GM12874 (cell line): ENCODE results near the gene CHD6.

Experiments used
- TF ChIP-seq, protein P1 (sequence below): IDR thresholded peaks from 2 replicates; pipeline ENCODE4 v1.5.1; 2011; ENCODE audit warnings: low read depth, mild to moderate bottlenecking, control low read depth, low read length, moderate library complexity; ENCODE audit not compliant: insufficient read depth

Gene CHD6

DNA sequence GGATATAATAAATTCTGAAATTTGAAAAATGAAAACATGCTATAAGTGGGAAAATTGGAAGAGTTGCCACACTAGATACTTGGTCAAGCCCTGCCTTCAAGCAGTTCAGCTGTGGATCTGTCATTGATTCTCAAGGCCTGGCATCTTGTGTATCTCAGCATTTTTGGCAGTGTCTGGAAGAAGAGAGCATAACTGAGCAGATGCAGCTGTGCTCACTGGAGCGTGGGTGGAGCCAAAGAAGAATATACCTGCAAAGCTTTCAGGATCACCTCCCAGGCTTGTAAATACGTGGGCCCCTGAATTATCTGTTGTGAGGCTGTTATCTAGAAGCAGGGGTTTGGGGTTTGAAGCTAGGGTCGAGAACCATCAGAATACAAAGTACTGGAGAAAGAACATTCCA is 31.3 kb upstream of the CHD6 start:
- TF ChIP-seq, protein P1, sequence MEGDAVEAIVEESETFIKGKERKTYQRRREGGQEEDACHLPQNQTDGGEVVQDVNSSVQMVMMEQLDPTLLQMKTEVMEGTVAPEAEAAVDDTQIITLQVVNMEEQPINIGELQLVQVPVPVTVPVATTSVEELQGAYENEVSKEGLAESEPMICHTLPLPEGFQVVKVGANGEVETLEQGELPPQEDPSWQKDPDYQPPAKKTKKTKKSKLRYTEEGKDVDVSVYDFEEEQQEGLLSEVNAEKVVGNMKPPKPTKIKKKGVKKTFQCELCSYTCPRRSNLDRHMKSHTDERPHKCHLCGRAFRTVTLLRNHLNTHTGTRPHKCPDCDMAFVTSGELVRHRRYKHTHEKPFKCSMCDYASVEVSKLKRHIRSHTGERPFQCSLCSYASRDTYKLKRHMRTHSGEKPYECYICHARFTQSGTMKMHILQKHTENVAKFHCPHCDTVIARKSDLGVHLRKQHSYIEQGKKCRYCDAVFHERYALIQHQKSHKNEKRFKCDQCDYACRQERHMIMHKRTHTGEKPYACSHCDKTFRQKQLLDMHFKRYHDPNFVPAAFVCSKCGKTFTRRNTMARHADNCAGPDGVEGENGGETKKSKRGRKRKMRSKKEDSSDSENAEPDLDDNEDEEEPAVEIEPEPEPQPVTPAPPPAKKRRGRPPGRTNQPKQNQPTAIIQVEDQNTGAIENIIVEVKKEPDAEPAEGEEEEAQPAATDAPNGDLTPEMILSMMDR: no peak

DNA sequence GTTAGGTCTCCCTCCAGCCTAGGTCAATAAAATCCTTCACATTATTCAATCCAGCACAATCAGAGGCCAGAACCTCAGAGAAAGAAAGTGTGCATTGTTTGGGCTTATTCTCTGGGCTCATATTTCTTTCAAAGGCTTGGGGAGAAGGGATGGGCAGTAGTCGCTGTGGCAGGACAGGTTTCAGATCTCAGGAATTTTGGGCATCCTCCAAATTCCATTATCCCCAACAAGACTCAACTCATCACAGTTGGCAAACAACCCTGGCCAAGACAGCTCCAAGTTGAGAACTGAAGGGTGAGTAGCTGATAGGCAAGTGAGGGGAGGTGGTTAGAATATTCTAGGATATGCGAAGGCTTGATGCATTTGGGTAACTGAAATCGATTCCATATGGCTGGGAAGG is 27.2 kb upstream of the CHD6 start:
- TF ChIP-seq, protein P1: no peak

DNA sequence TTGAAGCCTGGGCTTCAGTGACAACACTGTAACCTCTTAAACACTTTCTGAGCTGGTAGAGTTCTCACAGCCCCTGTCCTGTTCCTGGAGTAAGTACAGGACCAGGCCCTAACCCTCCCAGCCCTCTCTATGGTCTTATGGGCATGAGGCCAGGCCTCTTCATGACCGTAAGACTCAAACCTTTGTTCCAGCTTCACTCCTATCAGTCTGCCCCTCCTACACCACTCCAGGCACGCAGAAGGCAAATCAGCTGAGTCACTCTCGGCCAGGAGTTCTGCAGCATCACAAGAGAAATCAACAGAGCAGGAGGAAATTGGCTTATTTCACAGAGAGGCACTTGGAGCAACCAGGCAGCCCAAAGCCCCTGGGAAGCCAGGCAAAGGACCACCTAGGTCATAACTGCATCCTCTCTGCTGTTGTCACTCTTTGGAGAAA is 25.3 kb upstream of the CHD6 start:
- TF ChIP-seq, protein P1: no peak

DNA sequence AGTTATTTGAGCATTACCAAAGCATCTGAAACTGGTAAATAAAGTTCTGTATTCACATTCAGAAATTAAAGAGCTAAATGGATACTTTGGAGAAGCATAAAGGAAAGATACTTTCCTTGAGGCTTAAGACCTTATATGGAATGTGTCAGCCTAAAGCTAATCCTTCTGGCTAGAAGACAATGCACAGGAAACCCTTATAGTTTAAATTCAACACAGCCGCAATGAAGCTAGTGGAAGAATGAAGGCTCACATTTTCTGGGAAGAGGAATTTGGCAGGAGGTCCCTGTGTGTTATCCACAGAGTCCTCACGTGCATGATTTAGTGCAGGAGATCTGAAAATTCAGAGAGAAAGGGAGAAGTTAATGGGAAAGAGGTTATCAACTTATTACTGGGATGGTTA is 21.5 kb upstream of the CHD6 start:
- TF ChIP-seq, protein P1: no peak

DNA sequence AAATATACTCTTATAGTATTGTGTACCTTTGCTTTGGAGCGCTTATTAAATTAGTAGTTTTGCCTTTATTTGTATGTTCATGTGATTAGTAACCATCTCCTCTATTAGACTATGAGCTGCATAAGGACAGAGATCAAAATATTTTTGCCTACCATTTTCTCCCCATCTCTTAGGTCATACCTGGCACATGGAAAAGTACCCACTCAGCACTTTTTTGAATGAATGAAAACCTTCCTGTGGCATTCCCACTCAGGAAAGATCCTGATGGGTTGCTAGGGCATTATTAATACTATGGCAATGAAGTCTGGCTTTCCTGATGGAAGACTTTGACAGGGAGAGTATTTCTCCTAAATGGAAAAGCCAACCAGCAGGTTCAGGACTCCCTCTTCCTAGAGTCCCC is 20.3 kb upstream of the CHD6 start:
- TF ChIP-seq, protein P1: no peak

DNA sequence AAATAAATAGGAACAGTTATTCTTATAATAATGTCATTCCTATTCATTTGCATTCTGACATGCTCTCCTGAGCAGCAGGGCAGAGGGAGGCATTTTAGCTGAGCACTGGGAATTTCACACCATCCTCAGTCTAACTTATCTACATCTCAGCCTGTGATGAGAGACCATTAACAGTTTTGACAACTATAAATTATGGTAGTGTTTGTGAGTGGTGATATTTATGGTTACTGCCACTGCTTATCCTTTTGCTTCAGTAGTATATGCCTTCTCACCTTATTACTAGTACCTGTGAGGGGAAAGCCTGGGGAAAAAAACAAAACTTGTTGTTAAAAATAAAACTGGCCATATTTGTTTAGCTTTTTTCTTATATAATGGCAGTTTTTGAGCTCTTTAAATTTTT is 17.0 kb upstream of the CHD6 start:
- TF ChIP-seq, protein P1: no peak

DNA sequence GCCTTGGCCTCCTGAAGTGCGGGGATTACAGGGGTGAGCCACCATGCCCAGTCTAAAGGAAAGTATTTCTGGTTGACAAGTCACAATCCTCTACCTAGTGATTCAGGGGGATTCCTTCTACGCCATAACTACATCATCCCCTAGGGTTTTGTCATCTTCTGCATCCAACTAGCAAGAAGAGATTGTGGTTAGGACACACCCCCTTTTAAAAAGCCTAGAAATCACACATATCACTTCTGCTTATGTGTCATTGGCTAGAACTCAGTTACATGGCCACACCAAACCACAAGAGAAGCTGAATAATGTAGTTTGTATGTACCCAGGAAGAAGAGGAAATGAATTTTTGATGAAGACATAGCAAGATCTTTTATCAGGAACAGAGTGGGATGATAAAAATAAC is 14.7 kb upstream of the CHD6 start:
- TF ChIP-seq, protein P1: no peak

DNA sequence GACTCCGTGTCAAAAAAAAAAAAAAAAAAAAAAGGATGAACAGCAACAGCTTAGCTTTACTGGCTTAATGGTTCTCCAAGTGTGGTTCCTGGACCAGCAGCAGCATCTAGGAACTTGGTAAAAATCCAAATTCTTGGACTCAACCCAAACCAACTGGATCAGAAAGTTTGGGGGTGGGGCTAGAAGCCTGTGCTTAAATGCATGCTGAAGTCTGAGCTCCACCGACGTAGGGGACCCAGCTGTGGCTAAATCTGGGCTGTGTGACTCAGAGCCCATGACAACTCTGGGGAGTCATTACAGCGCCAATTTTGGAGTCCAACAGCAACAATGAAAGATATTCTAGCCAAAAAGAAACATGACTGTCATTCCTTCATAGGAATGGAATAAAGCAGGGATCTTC is 13.6 kb upstream of the CHD6 start:
- TF ChIP-seq, protein P1: no peak
